Esophagus (tissue), 2 donors: Measurements from ENCODE around the gene HTRA2. TPM values are rescaled to one million over a fixed set of nuclear protein-coding genes. Genes with fewer than 3 reads are reported as not detected.

Experiments used
- H3K27ac ChIP-seq, 2 donors: one replicate each; pipeline ENCODE4 v1.5.1; 2013; ENCODE audit warnings: low read depth in 2 of 2, mild to moderate bottlenecking in 2 of 2, inconsistent platforms in 1 of 2, low read length in 1 of 2, moderate library complexity in 1 of 2
- H3K27me3 ChIP-seq, 2 donors: one replicate each; pipeline ENCODE4 v1.6.1; 2013; ENCODE audit warnings: low read length in 2 of 2, control low read depth in 1 of 2, mild to moderate bottlenecking in 1 of 2; ENCODE audit not compliant: insufficient read depth in 2 of 2, control insufficient read depth in 1 of 2
- H3K36me3 ChIP-seq, 2 donors: one replicate each; pipeline ENCODE4 v1.6.1; 2013; ENCODE audit warnings: low read length in 1 of 2; ENCODE audit not compliant: control insufficient read depth in 2 of 2, insufficient read depth in 2 of 2
- H3K4me1 ChIP-seq, 2 donors: one replicate each; pipeline ENCODE4 v1.6.1; 2013; ENCODE audit warnings: low read length in 1 of 2; ENCODE audit not compliant: control insufficient read depth in 2 of 2, insufficient read depth in 2 of 2
- H3K4me3 ChIP-seq, 2 donors: one replicate each; pipeline ENCODE4 v1.5.1; 2013; ENCODE audit warnings: low read length in 2 of 2, mild to moderate bottlenecking in 2 of 2, low read depth in 1 of 2, moderate library complexity in 1 of 2
- H3K9me3 ChIP-seq, 2 donors: one replicate each; pipeline ENCODE4 v1.6.1; 2013; ENCODE audit warnings: mild to moderate bottlenecking in 2 of 2, low read depth in 1 of 2, low read length in 1 of 2, moderate library complexity in 1 of 2; ENCODE audit not compliant: control insufficient read depth in 2 of 2, insufficient read depth in 1 of 2
- WGBS, 2 donors: extraction: QIAGEN DNeasy Blood & Tissue Kit; methylation state at CpG; one replicate each; pipeline ENCODE4 v1.1.7; 2013; 5-methylcytosine and 5-hydroxymethylcytosine counted together
- polyA plus RNA-seq, 2 donors: library from polyadenylated mRNA; stranded (reverse); fragments of 200-250 nt; gene quantifications; one replicate each; pipeline ENCODE4 v1.2.3, GENCODE V29; 2013
- donor health status: healthy with polysubstance abuse.
- donor health status: Bipolar disorder and iron deficiency.

The HTRA2 gene
- polyA plus RNA-seq, 2 donors, result 15.8 to 21.0 TPM

DNA sequence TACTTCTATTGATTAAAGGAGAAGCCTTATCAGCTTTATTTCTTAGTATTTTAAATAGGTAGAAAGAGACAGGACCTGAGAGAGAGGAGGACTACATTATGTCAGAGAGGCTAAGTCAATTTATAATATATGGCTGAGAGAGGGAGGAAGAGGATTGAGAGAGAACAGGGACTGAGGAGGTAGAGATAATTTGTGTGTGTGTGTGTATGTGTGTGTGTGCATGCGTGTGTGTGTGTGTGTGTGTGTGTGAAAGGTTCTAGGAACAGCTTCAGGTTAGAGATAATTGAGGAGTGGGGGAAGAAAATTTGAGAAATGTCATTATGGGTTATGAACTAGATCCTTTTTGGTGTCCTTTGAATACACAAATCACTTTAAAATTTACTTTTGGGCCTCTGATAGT lies 40.0 kb downstream of the HTRA2 start:
- Histone ChIP-seq H3K4me3 (no peak overlapping the region), H3K36me3 (no peaks in the 10 kb centered on the region), H3K27me3 (no peaks in the 10 kb centered on the region), H3K4me1 (no peaks in the 10 kb centered on the region), H3K9me3 (no peaks in the 10 kb centered on the region), H3K27ac (no peak overlapping the region)
- 91 to 94% methylated on average over 1 of the region's 1 CpG for WGBS, 2 donors

DNA sequence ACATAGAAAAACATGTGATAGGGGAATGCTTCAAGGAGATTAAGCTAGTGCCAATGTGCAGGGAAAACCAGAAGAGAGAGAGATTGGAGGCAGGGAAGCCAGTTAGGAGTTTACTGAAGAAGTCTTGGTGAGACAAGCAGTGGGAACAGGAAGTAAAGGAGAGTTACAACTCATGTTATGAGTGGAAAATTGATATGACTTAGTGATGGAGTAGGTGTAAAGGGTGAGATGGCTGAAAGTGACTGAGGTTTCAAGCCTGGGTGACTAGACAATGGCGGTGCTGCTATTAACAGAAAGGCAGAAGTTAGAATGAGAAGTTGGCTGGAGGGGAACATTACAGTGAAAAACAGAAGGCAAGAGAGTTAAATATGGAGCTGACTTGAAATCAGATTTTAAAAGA lies 41.3 kb downstream of the HTRA2 start:
- Histone ChIP-seq H3K27me3 (no peaks in the 10 kb centered on the region), H3K36me3 (no peaks in the 10 kb centered on the region), H3K4me3 (no peak overlapping the region), H3K4me1 (no peaks in the 10 kb centered on the region), H3K9me3 (no peaks in the 10 kb centered on the region), H3K27ac (no peak overlapping the region)
- 75 to 96% methylated on average over 1 of the region's 1 CpG for WGBS, 2 donors

DNA sequence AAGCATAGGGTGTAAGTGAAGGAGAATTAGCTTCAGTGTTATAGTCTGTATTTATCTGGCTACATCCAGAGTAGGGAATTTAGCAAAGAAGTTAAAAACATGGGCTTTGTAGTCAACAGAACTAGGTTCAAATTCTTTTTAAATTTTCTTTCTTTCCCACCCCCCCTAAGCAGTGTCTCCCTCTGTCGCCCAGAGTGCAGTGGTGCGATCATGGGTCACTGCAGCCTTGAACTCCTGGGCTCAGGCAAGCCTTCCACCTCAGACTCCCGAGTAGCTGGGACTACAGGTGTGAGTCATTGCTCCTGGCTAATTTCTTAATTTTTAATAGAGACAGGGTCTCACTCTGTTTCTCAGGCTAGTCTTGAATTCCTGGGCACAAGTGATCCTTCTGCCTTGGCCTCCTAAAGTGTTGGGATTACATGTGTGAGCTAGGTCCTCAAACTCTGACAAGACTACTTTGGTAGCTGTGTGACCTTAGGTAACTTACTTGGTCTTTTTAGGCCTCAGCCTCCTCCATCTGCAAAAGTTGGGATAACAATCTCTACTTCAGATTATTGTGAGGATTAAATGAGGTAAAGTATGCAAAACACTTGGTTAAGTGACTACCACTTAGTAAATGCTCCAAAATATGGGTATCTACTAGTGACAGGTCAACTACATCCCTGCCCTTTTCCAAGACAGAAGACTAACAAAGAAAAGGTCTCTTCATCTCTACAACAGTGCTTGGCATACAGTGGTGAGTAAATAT lies 42.6 kb downstream of the HTRA2 start:
- WGBS, 2 donors, result 77 to 83% methylated on average over 3 of the region's 3 CpGs
- no peaks in the 10 kb centered on the region for H3K27me3 ChIP-seq
- H3K36me3 ChIP-seq, result no peaks in the 10 kb centered on the region
- no peaks in the 10 kb centered on the region for H3K9me3 ChIP-seq
- no peaks in the 10 kb centered on the region for H3K4me1 ChIP-seq
- H3K4me3 ChIP-seq, result no peak overlapping the region
- H3K27ac ChIP-seq, result no peak overlapping the region

DNA sequence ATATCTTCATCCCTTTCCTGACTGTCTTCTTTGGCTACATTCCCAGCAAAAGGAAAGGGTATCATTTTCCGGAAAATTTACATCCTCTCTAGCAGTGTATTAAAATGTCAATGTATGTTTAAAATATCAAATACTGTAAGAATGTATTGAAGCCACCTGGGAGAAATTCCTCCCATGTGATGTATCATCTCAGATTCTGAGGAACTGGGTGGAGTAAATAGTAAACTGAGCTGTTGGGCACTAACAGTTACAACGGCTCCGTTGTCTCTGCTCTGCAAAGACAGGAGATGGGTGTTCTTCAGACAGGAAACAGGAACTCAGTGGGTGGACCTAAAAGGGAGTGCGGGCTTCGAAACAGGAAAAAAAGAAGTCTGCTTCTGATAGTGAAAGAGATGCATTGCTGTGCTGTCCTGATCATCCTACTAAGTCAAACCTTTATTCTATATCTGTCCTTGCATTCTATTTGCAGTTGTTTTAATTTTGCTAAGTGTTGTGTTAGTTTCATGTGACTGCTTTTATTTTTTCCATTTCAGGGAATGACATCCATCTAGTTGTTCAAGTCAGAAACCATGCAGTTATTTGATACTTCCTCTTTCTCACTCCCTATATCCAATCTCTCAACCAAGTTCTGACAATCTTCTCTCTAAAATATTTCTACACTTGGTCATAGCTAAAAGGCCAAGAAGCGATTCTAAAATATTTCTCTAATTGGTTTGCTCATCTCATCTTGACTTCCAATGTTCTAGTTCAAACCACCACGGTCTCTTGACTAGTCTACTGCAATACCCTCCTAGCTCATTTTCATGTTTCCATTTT lies 44.2 kb downstream of the HTRA2 start:
- H3K4me1 ChIP-seq, result no peaks in the 10 kb centered on the region
- no peaks in the 10 kb centered on the region for H3K9me3 ChIP-seq
- H3K27ac ChIP-seq, result no peak overlapping the region
- H3K36me3 ChIP-seq, result no peaks in the 10 kb centered on the region
- H3K4me3 ChIP-seq, result no peak overlapping the region
- no peaks in the 10 kb centered on the region for H3K27me3 ChIP-seq
- WGBS, 2 donors, result 52 to 61% methylated on average over 7 of the region's 7 CpGs

DNA sequence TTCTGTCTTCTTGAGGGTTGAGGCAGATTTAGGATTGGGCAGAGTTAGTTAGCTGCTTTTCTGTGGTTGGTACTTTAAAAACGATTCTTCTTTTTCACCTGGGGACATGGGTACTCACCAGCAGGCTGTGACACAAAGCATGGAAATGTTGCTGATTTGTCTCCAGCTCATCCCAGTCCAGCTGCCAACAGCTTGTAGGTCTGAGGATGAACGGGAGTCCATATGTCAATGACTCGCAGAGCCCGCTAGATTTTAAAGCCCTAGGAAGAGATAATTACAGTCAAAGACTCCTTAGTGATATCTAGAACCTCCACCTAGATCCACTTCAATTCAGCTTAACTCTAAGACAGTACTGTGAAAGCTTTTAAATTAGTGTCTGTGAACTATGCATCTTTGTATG lies 45.6 kb downstream of the HTRA2 start:
- Histone ChIP-seq H3K4me1 (no peaks in the 10 kb centered on the region), H3K36me3 (no peaks in the 10 kb centered on the region), H3K4me3 (no peak overlapping the region), H3K27me3 (no peaks in the 10 kb centered on the region), H3K27ac (no peak overlapping the region), H3K9me3 (no peaks in the 10 kb centered on the region)
- 81 to 88% methylated on average over 4 of the region's 4 CpGs for WGBS, 2 donors

DNA sequence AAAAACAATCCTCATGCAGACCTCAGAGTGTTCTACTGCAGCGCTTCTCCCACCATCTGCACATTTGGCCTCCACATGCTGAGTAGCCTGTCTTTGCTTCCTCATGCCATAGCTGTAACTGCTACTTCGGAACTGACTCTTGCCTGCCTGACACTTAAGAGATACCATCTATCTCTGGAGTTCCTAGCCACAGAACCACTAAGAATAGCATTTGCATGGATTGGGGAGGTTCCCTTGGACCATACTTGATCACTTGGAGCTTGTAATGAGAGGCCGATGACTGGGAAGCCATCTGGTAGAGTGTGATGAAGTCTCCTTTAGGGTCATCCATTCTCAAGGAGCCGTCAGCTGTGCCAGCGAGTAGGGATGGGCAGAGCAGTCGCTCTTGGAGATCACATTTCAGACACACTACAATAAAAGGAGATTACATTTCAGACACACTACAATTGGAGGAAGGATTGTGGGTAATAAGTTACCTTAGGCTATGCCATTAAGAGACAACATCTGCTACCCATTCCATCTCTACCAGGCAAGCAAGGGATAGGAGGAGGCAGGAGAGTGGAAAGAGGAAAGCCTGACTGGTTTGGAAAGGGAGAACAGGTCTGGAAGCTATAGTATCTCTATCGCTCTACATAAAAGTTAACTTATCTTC lies 46.6 kb downstream of the HTRA2 start:
- Histone ChIP-seq H3K27ac (peak overlapping the region in 1 of 2 donors; percentile 8), H3K4me3 (no peak overlapping the region)
- WGBS, 2 donors, result 83 to 86% methylated on average over 7 of the region's 7 CpGs

DNA sequence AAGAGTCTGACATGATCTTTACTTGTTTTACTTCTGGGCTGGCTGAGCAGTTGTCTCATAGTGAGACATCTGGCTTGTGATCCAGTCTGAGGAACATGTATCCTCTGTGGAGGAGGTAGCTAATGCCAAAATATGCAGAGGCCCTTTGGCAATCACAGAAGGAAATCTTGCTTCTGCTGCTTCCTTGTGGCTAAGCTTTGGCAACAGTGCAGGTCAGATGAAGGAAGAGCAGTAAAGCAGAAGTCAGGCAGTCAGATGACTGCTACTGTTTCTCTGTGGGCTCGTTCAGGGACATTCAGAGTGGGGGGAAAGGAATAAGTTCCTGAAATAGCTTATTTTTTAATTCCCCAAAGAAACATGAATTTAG lies 47.1 kb downstream of the HTRA2 start:
- H3K27ac ChIP-seq, result no peak overlapping the region
- no peaks in the 10 kb centered on the region for H3K27me3 ChIP-seq
- no peak overlapping the region for H3K4me3 ChIP-seq
- no peaks in the 10 kb centered on the region for H3K36me3 ChIP-seq
- 37 to 38% methylated on average over 1 of the region's 1 CpG for WGBS, 2 donors
- no peaks in the 10 kb centered on the region for H3K9me3 ChIP-seq
- no peaks in the 10 kb centered on the region for H3K4me1 ChIP-seq

More for the DNA sequence above, 46.6 kb downstream of the HTRA2 start:
- H3K9me3 ChIP-seq, result no peaks in the 10 kb centered on the region
- H3K4me1 ChIP-seq, result no peaks in the 10 kb centered on the region
- H3K27me3 ChIP-seq, result no peaks in the 10 kb centered on the region
- no peaks in the 10 kb centered on the region for H3K36me3 ChIP-seq

DNA sequence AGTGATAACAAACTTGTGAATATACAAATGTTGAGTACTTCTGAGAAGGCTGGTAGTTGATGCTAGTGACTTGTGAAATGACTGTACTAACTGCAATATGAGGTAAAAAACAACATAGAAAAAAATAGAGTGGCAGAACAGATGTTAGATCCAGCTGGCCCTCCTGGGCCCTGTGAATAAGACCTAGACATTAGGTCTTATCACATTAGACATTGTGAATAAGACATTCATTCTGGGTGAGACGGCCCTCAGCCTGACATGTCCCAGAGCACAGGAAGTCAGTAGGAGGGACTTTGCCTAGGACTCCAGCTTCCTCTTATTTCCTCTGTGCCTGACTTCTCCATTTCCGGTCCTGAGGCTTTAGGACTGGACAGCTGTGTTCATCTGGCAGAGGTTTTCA lies 47.7 kb downstream of the HTRA2 start:
- WGBS, 2 donors, result 51 to 53% methylated on average over 2 of the region's 2 CpGs
- H3K9me3 ChIP-seq, result no peaks in the 10 kb centered on the region
- no peaks in the 10 kb centered on the region for H3K4me1 ChIP-seq
- no peak overlapping the region for H3K27ac ChIP-seq
- H3K36me3 ChIP-seq, result no peaks in the 10 kb centered on the region
- H3K4me3 ChIP-seq, result no peak overlapping the region
- H3K27me3 ChIP-seq, result no peaks in the 10 kb centered on the region

DNA sequence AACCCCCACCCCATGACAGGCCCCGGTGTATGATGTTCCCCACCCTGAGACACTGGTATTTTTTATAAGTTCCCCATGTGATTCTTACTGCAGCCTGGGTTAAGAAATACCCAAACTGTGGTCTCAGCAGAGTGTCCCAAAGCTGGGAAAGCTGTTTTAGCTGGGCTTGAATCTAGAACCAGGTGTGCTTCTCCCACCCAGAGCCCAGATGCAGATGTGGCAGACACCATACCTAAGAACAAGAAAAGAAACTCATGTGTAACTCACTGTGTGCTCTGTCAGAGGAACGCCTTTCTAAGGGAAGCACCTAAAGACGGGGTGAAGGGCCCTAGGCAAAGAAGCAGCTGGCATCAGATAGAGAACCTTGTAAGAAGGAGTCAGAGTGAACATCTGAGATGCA lies 48.7 kb downstream of the HTRA2 start:
- 77% methylated on average over 3 of the region's 3 CpGs for WGBS, 2 donors
- H3K9me3 ChIP-seq, result no peaks in the 10 kb centered on the region
- no peaks in the 10 kb centered on the region for H3K27me3 ChIP-seq
- no peaks in the 10 kb centered on the region for H3K36me3 ChIP-seq
- no peak overlapping the region for H3K27ac ChIP-seq
- no peak overlapping the region for H3K4me3 ChIP-seq
- H3K4me1 ChIP-seq, result no peaks in the 10 kb centered on the region
